Kidney epithelial cell (primary cell): ENCODE data around the gene BSND. TPM values are rescaled to one million over a fixed set of nuclear protein-coding genes. Genes with fewer than 3 reads are reported as not detected.
"Not testable (repeated sequence)": the region's sequence is repeated elsewhere in the genome, so short reads cannot be mapped to it uniquely, and the experiment has no call there.

Experiments used
- DNase-seq: peaks from one replicate; pipeline ENCODE4 v3.0.0-alpha.2; 2010; ENCODE audit warnings: low read depth
- H3K27me3 ChIP-seq: 2 replicates; pipeline ENCODE4 v1.6.0; 2011; ENCODE audit warnings: low read length; ENCODE audit not compliant: control insufficient read depth, insufficient read depth
- H3K36me3 ChIP-seq: 2 replicates; pipeline ENCODE4 v1.5.1; 2011; ENCODE audit warnings: low read length; ENCODE audit not compliant: control insufficient read depth, insufficient read depth
- H3K4me3 ChIP-seq: 2 replicates; pipeline ENCODE4 v1.5.1; 2011; ENCODE audit warnings: low read depth, mild to moderate bottlenecking, control low read depth, low read length
- total RNA-seq: library from RNA; depleted of rRNA; stranded (reverse); fragments of >200 nt; gene quantifications from 2 replicates; pipeline ENCODE4 v1.2.3, GENCODE V29; 2015
- TF ChIP-seq, protein P1 (sequence below): IDR thresholded peaks from 2 replicates; pipeline ENCODE4 v1.5.1; 2011; ENCODE audit warnings: mild to moderate bottlenecking, moderate library complexity, low read length, control low read depth, inconsistent platforms; ENCODE audit not compliant: insufficient read depth, poor library complexity, severe bottlenecking

BSND gene
- total RNA-seq, 1 donor from 2014 or later: not detected

DNA sequence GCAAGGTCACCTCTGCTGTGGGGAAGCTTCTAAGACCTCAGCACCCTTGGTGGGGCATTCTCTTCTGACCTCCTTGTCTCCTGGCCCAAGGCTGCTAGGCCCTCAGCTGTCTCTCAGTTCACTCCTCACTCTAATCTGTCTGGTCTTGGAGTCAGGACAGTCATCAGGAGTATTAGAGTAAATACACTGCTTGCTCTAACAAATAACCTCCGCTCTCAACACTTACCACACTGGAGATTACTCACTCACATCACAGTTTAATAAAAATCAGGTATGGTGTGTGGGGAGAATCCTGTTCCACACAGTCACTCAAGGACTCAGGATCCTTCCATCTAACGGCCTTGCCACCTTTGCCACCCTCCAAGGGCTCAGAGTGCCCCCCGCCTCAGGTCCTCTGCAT lies 44.9 kb upstream of the BSND start:
- no peaks in the 10 kb centered on the region for H3K36me3 ChIP-seq
- TF ChIP-seq, protein P1, sequence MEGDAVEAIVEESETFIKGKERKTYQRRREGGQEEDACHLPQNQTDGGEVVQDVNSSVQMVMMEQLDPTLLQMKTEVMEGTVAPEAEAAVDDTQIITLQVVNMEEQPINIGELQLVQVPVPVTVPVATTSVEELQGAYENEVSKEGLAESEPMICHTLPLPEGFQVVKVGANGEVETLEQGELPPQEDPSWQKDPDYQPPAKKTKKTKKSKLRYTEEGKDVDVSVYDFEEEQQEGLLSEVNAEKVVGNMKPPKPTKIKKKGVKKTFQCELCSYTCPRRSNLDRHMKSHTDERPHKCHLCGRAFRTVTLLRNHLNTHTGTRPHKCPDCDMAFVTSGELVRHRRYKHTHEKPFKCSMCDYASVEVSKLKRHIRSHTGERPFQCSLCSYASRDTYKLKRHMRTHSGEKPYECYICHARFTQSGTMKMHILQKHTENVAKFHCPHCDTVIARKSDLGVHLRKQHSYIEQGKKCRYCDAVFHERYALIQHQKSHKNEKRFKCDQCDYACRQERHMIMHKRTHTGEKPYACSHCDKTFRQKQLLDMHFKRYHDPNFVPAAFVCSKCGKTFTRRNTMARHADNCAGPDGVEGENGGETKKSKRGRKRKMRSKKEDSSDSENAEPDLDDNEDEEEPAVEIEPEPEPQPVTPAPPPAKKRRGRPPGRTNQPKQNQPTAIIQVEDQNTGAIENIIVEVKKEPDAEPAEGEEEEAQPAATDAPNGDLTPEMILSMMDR: no peak
- no peak overlapping the region for H3K4me3 ChIP-seq
- DNase-seq: no peak
- H3K27me3 ChIP-seq: no peaks in the 10 kb centered on the region

DNA sequence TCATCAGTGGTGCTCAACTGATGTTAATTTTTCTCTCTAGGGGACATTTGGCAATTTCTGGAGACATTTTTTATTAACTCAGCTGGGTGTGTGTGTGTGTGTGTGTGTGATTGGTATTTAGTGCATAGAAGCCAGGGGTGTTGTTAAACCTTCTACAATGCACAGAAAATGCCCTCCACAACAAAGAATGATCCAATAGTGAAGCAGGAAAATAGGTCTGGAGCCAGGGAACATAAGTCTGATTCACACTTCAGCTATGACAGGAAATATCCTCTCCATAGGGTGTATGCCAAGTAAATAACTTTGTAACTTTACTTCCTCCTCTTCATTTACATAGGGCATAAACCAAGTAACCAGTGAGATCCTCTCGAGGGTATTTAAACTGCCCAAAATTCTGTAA lies 43.4 kb upstream of the BSND start:
- Histone ChIP-seq H3K27me3 (no peaks in the 10 kb centered on the region), H3K36me3 (no peaks in the 10 kb centered on the region), H3K4me3 (no peak overlapping the region)
- TF ChIP-seq, protein P1: no peak
- DNase-seq: no peak

DNA sequence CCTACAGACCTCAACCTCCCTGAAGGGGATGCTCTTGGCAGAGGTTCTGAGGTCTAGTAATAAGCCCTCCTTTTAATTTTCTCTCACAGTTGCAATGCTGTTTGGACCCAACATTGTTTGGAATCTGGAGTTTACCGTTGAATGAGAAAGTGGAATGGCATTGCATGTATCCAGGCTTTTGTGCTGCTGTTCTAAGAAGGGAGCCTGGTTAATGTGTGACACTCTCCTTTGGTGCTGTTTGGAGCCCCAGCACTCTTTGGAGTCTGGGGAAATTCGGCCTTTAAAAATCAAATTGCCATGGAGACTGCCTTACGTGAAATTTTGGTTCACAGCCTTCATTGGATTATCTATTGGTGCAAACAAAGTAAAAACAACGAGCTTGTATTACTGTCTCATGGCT lies 42.0 kb upstream of the BSND start:
- H3K4me3 ChIP-seq: no peak overlapping the region
- DNase-seq: no peak
- H3K27me3 ChIP-seq: no peaks in the 10 kb centered on the region
- TF ChIP-seq, protein P1: no peak
- H3K36me3 ChIP-seq: no peaks in the 10 kb centered on the region

DNA sequence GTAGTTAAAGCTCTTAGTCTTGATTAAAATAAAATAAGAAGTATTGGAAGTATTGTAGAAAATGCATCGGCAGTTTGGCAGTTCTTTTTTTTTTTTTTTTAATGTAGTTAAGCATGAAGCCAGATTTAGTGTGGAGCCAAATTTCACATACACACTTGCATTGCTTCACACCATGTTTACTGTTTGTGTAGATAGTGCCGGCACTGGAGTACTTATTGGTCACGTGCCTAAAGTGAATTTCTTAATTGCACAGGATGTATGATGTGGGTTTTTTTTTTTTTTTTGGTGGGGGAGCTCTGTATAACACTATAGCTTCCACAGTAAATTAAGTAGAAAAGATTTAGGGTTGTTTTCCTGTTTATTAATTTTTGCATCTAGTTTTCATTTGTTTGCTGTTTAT lies 39.5 kb upstream of the BSND start:
- H3K4me3 ChIP-seq: no peak overlapping the region
- H3K36me3 ChIP-seq: no peaks in the 10 kb centered on the region
- H3K27me3 ChIP-seq: no peaks in the 10 kb centered on the region
- TF ChIP-seq, protein P1: no peak
- no peak for DNase-seq

DNA sequence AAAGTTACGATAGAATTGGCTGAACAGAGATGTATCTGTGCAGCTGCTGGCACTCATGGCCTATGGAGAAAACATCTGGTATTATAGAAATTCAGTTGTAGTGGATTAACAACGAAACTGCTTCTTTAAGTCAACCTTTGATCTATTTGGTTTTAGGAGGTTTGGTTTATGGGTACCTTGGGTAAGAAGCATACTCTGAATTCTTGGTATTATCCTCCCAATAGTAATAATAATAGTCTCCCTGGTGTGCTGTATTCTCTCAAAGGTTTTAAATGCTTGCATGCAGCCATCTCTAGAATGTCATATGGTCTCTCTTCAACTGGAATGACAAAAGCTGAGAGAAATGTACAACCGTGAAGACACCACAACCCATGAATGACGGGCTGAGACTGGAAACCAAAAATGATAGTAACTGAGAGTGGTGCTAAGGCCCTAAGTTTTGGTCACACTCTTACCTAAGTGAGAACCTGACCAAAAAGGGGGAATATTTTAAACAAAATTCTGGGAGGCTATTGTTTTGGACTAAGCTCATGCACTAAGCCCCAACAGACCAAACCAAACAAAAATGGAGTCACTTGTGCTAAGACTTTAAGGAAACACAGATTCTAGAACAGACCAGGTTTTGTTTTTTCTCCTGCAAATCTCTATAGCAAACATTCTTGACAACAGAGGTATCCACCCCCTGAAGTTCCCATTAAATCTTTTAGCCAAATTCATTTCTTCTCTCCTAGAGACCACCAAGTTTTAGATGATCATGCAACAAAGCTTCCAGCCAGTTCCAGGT lies 35.9 kb upstream of the BSND start:
- Histone ChIP-seq H3K27me3 (no peaks in the 10 kb centered on the region), H3K36me3 (no peaks in the 10 kb centered on the region), H3K4me3 (no peak overlapping the region)
- DNase-seq: no peak
- TF ChIP-seq, protein P1: no peak

DNA sequence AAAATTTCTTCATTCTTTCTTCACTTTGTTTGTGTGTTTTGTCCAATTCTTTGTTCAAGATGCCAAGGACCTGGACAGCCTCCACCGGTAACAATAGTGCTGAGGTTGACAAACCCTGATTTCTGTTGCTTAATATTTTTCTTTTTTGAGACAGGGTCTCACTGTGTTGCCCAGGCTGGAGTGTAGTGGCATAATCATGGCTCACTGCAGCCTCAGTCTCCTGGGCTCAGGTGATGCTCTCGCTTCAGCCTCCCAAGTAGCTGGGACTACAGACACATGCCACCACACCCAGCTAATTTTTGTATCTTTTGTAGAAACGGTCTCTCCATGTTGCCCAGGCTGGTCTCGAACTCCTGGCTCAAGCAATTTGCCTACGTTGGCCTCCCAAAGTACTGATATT lies 34.9 kb upstream of the BSND start:
- not testable (repeated sequence) for H3K27me3 ChIP-seq, H3K4me3 ChIP-seq, H3K36me3 ChIP-seq, DNase-seq
